ENCODE measurements around the gene COX17. TPM values are rescaled to one million over a fixed set of nuclear protein-coding genes. Genes with fewer than 3 reads are reported as not detected.

The COX17 gene
- total and polyA plus RNA-seq, 11 donors = 73.8 to 728 (median 113) TPM

DNA sequence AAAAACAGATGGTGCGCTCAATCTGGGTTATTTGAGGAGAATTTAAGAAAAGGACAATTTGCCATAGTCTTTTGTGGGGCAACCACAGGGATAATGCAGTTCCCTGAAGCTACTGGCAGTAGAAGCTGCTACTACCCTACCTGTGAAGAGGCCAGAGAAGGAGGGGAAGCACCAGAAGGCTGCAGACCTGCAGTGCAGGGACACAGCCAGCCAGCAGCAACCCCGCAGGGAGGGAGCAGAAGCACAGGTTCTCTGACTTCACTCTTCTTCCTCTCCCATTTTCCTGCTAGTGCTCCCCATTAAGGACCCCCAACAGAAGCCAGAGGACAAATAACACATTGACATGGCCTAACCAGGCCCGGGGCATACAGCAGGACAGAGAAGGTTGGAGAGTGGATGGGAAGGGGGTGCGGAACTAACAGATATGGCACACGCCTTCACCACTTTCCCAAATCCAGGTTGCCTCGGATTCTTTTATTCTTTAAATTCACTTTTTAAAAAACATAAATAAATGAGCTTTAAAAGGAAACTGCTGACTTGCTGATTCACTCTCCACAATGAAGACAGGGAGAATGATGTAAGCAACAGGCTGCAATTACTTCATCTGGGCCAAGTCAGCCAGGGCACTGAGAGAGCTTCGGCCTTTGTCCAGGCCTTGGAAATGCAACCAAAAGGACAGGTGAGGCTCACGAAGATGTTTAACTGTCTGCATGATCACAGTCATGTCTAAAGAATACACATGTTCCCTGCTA lies 46.9 kb downstream of the COX17 start:
- H3K27me3 ChIP-seq = no peaks in the 10 kb centered on the region
- DNase-seq (no peak), ATAC-seq (peak in 3 of 4 donors; percentile 5 to 48 (median 41))
- peaks cover 0 to 72% (median 39%) of the 10 kb centered on the region in 12 donors for H3K4me1 ChIP-seq
- no peak overlapping the region for H3K4me3 ChIP-seq
- H3K27ac ChIP-seq = peak overlapping the region in 11 of 12 donors; percentile 2 to 84 (median 69)
- H3K36me3 ChIP-seq = no peaks in the 10 kb centered on the region
- TF ChIP-seq POLR2A (IDR thresholded peaks at IDR 0.05) = no peak
- TF ChIP-seq, protein P1, sequence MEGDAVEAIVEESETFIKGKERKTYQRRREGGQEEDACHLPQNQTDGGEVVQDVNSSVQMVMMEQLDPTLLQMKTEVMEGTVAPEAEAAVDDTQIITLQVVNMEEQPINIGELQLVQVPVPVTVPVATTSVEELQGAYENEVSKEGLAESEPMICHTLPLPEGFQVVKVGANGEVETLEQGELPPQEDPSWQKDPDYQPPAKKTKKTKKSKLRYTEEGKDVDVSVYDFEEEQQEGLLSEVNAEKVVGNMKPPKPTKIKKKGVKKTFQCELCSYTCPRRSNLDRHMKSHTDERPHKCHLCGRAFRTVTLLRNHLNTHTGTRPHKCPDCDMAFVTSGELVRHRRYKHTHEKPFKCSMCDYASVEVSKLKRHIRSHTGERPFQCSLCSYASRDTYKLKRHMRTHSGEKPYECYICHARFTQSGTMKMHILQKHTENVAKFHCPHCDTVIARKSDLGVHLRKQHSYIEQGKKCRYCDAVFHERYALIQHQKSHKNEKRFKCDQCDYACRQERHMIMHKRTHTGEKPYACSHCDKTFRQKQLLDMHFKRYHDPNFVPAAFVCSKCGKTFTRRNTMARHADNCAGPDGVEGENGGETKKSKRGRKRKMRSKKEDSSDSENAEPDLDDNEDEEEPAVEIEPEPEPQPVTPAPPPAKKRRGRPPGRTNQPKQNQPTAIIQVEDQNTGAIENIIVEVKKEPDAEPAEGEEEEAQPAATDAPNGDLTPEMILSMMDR (IDR thresholded peaks at IDR 0.05) = no peak
- no peaks in the 10 kb centered on the region for H3K9me3 ChIP-seq
- intact Hi-C loops (cut with DNase I) = no loop called here
- WGBS, 4 donors = 71 to 86% (median 80%) methylated on average over 8 of the region's 8 CpGs

DNA sequence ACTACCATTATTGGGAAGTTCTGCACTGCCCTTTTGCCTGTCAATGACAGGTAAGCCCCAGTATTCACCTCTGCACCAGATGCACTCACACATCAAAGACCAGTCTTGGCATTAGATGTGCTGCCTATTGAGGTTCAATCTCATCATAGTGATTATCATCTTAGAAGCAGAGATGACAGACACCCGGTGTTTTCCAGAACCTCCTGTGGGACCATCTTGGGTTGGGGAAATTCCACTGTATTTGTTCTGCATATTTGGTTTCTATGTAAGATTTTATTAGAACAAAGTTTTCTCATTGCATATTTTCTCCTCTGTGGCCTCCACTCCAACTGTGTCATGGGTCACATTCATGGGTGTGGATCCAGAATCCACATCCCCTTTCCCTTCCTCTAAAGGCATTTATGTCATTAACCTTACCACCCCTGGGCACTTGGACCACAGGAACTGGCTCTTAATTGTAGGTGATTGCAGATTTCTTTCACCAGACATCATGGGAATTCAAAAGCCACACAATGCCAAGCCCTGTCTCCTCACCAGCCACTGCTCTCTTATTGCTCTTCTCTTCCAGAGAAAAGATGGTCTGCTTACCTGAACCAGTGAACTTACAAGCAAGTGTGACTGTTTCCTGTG lies 48.3 kb downstream of the COX17 start:
- peak in 3 of 4 donors; percentile 24 to 41 (median 27) for ATAC-seq
- TF ChIP-seq POLR2A (IDR thresholded peaks at IDR 0.05) = no peak
- DNase-seq = no peak
- Histone ChIP-seq H3K9me3 (no peaks in the 10 kb centered on the region), H3K4me3 (no peak overlapping the region), H3K27me3 (no peaks in the 10 kb centered on the region), H3K27ac (peak overlapping the region in 11 of 12 donors; percentile 41 to 84 (median 65)), H3K4me1 (peaks cover 0 to 72% (median 38%) of the 10 kb centered on the region in 12 donors), H3K36me3 (no peaks in the 10 kb centered on the region)
- intact Hi-C loops (cut with DNase I) = loop anchor here in 1 of 10 donors (5.0 kb wide), 1 partner anchor 47 kb away; no protein-coding TSS in a partner anchor
- 45 to 62% (median 52%) methylated on average over 1 of the region's 1 CpG for WGBS, 4 donors

DNA sequence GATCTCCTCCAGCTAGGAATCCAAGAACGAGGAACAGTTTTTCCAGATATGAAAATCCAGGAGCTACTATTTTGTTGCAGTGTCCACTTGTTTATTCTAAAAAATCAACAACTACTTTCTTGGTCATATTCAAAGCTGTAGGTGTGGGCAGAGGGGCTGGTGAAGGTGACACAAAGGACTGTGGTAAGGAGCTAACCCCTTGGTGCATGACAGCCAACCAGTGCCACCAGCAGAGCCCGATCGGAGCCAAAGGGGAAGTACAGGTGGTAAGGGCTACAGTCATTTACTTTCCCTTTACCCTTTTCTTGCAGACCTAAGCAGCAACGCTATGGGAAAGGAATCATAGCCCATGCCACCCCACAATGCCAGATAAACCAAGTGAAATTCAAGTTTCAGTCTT lies 48.8 kb downstream of the COX17 start:
- ATAC-seq (no peak), DNase-seq (no peak)
- WGBS, 4 donors = 86 to 100% (median 95%) methylated on average over 4 of the region's 4 CpGs
- Histone ChIP-seq H3K27me3 (no peaks in the 10 kb centered on the region), H3K36me3 (no peaks in the 10 kb centered on the region), H3K4me1 (peaks cover 0 to 72% (median 38%) of the 10 kb centered on the region in 12 donors), H3K9me3 (no peaks in the 10 kb centered on the region), H3K27ac (peak overlapping the region in 10 of 12 donors; percentile 36 to 84 (median 58)), H3K4me3 (no peak overlapping the region)
- intact Hi-C loops (cut with DNase I) = loop anchor here in 1 of 10 donors (5.0 kb wide), 1 partner anchor 46 kb away; no protein-coding TSS in a partner anchor
- TF ChIP-seq, protein P1 (IDR thresholded peaks at IDR 0.05) = no peak
- TF ChIP-seq POLR2A (IDR thresholded peaks at IDR 0.05) = no peak

DNA sequence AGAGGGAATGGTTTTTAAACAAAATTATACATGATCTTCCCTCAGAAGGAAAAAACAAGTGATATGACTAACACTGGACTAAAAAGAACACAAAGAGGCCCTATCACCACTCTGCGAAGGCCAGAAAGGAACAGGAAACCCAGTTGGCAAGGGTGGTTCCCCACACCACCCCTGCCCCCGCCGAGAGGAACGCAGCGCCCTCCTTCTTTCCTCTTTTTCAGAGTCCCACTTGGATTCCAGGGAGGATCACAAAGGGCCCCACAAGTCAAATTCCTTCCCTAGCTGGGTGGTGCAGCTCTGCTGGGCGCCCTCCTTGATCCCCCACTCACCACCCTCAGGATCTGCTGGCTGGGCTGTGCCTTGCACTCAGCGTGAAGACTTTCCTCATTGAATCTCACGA lies 49.7 kb downstream of the COX17 start:
- peak overlapping the region in 10 of 12 donors; percentile 9 to 84 (median 56) for H3K27ac ChIP-seq
- H3K4me1 ChIP-seq = peaks cover 0 to 67% (median 36%) of the 10 kb centered on the region in 12 donors
- TF ChIP-seq, protein P1 (IDR thresholded peaks at IDR 0.05) = no peak
- no peak for TF ChIP-seq POLR2A (IDR thresholded peaks at IDR 0.05)
- WGBS, 4 donors = 65 to 73% (median 70%) methylated on average over 8 of the region's 8 CpGs
- DNase-seq (peak in 4 of 5 donors; percentile 38 to 54 (median 46)), ATAC-seq (peak in 2 of 4 donors; percentile 38 to 39)
- intact Hi-C loops (cut with DNase I) = loop anchor here in 1 of 10 donors (5.0 kb wide), 1 partner anchor 45 kb away; no protein-coding TSS in a partner anchor
- no peaks in the 10 kb centered on the region for H3K36me3 ChIP-seq
- H3K4me3 ChIP-seq = no peak overlapping the region
- H3K9me3 ChIP-seq = no peaks in the 10 kb centered on the region
- no peaks in the 10 kb centered on the region for H3K27me3 ChIP-seq

Data from heart left ventricle (tissue), 16 donors.